ENCODE measurements around the gene PRC1.

PRC1 gene

DNA sequence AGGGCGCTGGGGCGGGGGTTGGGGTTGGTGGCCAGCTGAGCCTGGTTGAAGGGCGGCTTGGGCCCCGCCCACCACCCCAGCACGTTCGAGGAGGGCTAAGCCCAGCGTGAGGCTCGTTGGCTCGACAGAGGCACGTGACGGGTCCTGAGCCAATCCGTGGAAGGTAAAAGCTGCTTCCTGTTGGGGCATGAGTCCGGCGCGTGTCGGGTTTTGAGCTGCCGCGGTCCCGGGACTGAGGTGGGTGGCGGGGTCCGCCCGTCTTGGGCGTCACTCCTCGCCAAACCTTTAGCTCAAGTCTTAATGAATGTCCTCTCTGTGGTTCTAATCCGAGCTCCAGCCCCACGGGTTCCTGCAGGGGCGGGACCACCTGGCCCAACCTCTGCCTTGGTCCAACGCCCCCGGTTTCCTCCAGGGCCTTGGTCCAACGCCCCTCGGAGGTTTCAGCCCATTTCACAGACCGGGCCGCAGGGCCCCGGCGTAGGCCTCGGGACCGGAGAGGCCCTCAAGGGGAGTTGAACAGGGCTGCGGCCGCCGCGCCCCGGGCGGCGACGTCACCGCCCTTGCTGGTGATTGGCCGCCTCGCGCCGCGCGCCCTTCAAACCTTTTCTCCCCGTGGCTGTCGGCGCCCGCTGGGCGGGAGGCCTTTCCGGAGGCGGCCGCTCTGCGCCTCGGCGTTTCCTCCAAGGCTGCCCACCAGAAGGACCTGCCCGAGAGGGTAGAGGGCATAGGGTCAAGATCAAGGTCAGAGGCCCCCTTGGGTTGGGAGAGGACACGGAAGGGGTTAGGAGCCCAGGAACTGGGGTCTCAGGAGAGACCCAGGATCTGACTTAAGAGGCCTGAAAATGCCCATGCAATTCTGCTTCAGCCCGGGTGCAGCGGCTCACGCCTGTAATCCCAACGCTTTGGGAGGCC, 39.4 kb downstream of the PRC1 start, which contains the start of gene RCCD1:
TSS of gene RCCD1 (plus strand) at position 173 of the 912 bp plus-strand sequence. CDS start 1,851 bp downstream, outside the sequence.
- ATAC-seq = peak; percentile 98

DNA sequence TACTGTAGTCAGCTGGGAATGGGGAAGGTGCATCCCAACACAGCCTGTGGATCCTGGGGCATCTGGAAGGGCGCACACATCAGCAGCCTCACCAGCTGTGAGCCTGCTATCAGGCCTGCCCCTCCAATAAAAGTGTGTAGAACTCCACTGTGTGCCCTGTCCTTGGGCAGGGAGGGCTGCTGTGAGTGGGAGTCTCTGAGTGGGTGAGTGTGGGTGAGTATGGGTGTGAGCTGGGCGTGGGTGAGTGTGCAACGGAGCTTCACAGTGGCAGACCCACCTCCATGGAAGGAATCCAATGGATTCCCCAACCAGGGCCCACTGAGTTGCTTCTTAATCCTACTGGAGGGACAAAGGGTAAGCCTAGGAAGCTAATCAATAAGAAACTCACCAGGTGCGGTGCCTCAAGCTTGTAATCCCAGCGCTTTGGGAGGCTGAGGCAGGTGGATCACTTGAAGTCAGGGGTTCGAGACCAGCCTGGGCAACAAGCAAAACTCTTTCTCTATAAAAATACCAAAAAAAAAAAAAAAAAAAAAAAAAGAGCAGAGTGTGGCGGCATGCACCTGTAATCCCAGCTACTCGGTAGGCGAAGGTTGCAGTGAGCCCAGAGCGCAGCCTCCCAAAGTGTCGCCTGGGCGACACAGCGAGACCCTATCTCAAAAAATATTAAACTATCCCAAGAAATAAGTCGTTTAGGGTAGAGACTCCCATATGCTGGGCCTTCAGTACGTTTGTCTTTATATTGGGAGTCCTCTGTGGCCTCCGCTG, 40.2 kb downstream of the PRC1 start:
- ATAC-seq = no peak

DNA sequence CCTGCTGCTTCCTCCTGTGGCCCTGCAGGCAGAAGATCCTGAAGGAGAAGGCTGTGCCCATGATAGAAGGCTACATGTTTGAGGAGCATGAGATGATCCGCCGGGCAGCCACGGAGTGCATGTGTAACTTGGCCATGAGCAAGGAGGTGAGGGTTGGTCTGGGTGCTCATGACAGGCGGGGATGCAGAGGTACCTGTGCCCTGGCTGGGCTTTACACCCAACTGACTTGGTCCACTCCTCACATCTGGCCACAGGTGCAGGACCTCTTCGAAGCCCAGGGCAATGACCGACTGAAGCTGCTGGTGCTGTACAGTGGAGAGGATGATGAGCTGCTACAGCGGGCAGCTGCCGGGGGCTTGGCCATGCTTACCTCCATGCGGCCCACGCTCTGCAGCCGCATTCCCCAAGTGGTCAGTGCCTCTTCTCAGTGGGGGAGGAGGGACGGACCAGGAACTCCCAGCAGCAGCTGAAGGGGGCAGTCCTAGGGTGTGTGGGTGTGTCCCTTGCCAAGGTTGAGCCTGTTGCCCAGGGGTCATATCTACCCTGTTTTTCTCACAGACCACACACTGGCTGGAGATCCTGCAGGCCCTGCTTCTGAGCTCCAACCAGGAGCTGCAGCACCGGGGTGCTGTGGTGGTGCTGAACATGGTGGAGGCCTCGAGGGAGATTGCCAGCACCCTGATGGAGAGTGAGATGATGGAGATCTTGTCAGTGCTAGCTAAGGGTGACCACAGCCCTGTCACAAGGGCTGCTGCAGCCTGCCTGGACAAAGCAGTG, 41.2 kb downstream of the PRC1 start:
- ATAC-seq = no peak

DNA sequence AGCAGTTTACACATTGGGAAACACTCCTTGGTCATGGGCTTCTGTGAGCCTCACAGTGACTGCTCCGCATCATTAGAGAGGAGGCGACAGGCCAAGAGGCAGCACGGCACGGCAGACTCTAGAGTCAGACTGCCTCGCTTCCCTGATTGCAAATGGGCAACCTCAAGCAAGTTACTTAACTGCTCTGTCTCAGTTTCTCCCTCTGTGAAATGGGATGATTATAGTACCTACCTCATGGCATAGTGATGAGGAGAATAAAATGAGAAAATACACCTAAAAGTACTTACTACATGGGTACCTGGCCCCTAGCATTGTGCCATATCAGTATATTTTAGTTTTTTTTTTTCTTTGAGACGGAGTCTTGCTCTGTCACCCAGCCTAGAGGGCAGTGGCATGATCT, 43.7 kb downstream of the PRC1 start:
- no peak for ATAC-seq

DNA sequence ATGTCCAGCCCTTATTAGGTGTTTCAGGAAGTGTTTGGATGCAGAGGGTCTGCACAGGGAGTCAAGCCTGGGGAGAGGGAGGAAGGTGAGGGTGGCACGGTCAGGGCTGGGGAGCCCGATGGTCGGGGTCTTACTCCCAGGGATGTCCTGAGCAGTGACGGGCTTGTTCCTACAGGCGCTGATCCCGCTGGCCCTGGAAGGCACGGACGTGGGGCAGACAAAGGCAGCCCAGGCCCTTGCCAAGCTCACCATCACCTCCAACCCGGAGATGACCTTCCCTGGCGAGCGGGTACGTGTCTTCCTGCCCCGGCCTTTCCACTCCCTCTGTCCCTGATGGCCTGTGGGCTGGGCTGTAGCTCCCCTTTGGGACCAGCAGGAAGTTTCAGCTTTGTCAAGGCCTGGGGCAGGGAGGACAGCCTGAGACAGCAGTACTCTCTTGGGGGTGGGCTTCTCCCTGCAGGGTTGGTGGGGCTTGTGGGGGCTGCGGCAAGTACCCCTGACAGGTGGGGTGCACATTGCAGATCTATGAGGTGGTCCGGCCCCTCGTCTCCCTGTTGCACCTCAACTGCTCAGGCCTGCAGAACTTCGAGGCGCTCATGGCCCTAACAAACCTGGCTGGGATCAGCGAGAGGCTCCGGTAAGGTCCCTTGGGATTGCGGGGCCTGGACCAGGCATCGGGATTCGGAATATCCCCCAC, 44.2 kb downstream of the PRC1 start:
- no peak for ATAC-seq

DNA sequence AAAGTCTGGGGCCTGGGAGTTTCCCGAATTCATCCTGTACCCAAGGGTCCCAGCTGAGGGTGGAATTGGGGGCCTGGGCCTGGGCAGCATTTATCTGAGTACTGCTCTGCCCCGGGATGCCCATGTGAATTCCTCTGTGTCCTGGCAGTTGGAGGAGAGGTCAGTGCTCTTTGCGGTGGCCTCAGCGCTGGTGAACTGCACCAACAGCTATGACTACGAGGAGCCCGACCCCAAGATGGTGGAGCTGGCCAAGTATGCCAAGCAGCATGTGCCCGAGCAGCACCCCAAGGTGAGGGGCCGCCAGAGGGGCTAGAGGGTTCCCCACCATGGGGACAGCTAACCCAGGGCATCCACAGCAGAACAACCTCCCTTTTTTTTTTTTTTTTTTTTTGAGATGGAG, 45.8 kb downstream of the PRC1 start:
- ATAC-seq = no peak

DNA sequence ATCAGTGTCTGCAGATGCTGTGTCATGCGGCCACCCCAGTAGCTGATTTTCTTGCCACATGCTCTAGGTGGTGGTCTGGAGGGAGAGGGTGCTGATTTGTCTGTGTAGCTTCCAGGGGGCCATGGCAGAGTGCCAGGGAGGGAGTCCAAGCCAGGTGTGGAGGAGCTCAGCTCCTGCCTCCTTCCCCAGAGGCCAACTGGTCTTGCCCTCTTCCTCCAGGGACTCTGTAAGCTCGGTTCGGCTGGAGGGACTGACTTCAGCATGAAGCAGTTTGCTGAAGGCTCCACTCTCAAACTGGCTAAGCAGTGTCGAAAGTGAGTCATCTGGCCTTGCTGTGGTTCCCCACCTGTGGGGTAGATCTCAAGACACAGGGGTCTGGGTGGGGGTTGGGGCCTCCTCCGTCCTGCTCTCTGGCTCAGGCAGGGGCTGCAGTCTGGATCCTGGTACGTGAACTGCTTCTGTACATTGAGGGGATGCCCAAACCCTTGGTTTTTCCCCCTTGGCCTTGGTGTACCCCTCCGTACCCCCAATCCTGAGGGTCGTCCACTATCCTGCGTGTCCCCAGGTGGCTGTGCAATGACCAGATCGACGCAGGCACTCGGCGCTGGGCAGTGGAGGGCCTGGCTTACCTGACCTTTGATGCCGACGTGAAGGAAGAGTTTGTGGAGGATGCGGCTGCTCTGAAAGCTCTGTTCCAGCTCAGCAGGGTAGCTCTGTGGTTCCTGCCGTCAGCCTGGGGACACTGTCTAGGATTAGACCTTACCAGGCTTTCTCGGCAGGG, 46.6 kb downstream of the PRC1 start:
- ATAC-seq = no peak

DNA sequence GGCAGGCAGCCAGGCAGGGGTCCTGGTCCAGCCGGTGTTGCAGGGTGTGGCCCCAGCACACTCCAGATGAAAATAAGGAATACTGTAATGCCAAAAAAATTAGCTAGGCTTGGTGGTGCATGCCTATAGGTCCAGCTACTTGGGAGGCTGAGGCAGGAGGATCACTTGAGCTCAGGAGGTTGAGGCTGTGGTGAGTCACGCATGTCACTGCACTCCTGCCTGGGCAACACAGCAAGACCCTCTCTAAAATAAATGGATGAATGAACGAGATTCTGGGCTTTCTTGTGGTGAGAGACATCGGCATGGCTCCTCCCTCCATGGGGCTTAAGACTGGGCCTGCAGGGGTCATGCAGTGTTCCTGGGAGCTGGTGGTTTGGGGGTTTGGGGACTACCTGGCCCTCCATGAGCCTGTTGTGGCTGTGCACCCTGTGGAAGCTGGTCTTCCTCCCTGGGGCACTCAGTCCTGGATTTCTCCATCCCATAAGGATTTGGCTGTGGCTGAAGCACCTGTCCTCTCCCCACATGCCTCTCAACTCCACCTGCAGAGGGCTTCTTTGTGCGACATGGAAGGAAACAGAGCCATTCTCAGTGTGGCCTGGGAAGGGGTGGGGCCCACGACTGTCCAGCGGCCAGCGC, 47.3 kb downstream of the PRC1 start:
- ATAC-seq = no peak

DNA sequence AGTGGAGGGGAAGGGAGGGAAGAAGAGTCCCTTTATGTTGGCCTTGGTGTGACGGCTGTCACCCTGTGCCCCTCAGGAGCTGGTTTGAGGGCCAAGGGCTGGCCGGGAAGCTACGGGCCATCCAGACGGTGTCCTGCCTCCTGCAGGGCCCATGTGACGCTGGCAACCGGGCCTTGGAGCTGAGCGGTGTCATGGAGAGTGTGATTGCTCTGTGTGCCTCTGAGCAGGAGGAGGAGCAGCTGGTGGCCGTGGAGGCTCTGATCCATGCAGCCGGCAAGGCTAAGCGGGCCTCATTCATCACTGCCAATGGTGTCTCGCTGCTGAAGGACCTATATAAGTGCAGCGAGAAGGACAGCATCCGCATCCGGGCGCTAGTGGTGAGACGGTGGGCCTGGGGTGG, 47.8 kb downstream of the PRC1 start:
- no peak for ATAC-seq

DNA sequence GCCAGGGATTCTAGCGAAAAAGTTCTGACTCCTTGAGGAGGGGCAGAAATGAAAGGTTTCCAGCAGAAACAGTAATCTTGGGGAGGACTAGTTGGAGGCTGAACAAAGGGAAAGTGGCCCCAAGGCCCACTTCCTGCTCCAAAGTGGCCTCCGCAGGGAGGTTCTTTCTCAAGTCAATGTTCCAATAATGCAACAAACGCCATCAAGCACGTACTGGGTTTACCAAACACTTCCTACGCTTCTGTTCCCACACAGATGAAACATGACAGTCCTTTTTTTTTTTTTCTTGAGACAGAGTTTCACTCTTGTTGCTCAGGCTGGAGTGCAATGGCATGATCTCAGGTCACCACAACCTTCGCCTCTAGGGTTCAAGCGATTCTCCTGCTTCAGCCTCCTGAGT, 49.2 kb downstream of the PRC1 start:
- ATAC-seq = no peak

DNA sequence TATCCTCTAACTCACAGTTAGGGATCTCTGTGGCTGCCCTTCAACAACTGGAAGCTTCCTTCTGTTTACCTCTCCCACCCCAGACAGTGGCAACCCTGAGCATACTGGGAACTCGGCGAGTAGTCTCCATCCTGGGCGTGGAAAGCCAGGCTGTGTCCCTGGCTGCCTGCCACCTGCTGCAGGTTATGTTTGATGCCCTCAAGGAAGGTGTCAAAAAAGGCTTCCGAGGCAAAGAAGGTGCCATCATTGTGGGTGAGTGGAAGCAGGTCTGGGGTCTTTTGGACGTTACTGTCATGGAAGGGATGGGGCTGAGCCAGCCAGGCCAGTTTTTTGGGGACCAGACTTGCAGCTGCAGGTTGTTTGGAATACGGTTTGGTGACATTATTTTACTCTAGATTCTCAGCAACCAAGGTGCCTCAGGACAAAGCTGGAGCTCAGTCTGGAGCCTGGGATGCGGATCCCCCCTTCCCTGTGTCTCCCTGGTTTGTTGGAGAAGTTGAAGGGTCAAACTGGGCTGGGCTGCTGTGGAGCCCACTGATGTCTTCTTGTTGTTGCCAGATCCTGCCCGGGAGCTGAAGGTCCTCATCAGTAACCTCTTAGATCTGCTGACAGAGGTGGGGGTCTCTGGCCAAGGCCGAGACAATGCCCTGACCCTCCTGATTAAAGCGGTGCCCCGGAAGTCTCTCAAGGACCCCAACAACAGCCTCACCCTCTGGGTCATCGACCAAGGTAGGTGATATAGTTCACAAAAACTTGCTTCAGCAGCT, 51.8 kb downstream of the PRC1 start:
- ATAC-seq = no peak

DNA sequence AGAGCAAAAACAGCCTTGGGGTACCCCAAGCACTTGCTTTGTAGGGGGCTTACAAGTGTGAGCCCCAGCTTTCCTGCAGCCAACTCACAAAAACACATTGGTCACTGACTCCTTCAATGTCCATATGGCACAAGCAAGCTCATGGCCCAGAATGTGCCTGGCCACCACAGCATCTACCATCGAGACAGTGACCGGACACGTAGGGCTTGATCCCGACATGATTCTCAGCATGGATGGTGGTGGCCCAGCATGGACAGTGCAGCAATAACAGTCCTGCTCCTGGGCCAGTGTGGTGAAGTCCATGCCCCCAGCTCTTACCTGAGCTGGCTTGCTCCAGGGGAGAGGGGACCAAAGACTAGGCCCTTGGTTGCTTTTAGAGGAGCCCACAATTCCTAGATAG, 53.3 kb downstream of the PRC1 start:
- ATAC-seq = no peak

DNA sequence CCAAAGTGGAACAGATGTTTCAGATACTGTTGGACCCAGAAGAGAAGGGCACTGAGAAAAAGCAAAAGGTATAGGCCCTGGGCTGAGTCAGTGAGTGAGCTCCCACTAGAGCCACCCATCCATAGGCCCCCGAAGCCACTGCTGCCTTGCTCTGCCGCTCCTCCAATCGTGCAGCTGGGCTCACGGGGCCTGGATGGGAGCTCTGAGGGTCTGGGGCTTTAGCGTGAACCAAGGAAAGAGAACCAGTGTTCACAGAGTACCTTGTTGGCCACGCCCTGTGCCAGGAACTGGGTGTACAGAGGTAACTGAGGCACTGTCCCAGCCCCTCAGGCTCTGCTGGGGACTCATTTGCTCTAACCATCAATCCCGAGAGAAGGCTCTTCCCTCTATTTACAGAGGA, 54.6 kb downstream of the PRC1 start:
- ATAC-seq = no peak

DNA sequence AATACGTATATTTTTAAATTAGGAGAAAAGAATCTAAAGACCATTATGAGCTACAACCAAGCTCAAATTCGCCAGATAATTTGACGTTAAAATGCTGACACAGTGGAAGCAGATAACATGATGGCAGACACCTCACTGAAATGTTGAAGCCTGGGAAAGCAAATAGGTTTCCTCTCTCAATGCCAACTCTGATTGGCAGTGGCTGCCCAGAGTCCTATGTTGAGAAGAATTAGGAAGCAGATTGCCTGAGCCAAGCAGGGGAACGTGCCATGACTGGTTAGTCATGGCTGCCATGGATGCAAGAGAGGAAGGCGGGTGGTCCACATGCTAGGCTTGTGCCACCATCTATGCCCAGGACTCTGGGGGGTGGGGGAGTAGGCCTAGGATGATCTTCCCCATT, 56.1 kb downstream of the PRC1 start:
- ATAC-seq = no peak

DNA sequence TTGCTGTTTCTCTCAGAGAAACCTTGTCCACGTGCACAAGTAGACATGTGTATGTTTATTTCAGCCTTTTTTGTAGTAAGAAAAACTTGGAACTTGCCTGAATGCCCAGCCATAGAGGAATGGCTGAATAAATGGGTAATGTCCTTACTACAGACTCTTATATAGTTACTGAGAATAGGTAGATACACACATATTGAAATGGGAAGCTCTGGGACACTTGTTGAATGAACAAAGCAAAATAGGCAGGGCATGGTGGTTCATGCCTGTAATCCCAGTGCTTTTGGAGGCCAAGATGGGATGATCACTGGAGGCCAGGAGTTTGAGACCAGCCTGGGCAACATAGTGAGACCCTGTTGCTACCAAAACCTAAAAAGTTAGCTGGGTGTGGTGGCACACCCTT, 57.5 kb downstream of the PRC1 start:
- ATAC-seq = no peak

DNA sequence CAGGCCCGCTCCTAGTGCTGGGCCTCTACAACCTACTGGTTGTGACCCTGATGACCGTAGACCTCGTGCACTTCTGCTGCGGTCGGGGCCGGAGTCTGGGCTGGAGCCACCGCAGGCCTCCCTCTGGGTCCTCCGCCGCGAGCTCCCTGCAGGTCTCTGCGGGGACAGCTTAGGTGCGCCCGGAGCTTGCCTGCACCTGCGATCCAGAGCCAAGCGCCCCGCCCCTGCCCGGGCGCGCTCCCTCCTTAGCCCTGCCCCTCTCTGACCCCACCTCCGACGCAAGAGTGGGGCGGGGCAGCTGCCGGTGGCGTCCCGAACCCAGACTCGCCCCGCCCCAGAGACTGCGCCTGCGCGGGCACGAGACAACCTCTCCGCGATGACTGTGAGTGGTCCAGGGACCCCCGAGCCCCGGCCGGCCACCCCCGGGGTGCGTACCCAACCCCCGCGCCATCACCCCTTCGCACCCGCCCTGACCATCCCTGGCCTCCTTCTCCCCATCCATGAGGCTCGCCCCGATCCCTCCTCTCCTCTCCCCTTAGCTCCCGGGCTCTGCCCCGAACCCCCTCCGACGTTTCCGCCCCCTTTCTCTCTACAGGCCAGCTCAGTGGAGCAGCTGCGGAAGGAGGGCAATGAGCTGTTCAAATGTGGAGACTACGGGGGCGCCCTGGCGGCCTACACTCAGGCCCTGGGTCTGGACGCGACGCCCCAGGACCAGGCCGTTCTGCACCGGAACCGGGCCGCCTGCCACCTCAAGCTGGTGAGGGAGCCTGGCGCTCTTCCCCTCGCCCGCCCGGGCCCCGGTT, 59.2 kb downstream of the PRC1 start, which contains the start of gene UNC45A:
TSS of gene UNC45A (plus strand) at position 337 of the 803 bp plus-strand sequence. CDS start at position 377, 40 bp downstream.
- peak; percentile 70 to 78 for ATAC-seq

DNA sequence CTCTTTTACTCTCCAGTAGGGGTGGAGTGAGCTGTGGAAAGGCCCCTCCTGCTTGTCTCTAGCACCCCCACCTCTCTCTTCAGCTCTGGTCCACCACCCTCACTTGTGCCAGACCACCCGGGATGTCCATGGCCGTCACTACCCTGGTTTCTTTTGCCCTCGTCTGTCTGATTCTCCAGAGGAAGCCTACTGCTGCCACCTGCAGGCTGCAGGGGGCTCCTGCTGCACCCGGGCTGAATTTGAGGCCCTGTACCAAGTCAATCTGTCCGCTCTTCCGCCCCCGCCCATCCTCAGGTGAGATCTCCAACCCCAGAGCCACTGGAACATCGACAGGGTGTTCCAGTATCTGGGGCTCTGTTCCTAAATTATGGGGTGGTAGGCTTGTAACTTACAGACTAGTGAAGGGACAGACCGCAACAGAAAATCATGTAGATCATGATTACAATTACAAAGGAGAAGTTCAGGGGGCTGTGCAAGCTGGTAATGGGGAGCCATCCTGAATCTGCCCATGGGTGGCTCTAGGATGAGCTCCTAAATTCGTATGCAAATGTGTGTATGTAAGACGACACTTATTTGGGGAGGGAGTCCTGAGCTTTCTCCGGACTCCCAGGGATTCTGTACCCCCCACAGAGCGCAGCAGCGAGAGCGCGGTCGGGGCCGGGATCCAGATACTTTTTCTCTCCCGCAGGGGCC, 59.9 kb downstream of the PRC1 start:
- peak; percentile 34 to 43 for ATAC-seq

DNA sequence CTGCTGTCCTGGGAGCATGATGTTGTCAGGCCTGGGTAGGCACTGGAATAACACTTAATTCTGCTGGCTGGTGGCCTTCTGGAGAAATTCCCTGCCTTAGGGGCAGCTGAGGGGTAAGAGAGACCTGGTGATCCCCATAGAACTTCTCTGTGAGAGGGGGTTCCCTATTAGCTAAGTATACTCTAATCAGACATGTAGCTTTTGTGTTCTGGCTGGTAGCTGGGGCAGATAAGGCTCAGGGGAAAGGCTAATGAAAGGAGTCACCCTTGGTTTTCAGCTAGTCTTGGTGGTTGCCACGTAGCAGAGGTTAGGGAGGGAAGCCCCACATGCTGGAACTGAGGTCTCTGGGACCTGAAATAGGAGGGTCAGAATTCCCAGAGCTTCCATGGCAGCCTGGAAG, 61.0 kb downstream of the PRC1 start:
- ATAC-seq = no peak

DNA sequence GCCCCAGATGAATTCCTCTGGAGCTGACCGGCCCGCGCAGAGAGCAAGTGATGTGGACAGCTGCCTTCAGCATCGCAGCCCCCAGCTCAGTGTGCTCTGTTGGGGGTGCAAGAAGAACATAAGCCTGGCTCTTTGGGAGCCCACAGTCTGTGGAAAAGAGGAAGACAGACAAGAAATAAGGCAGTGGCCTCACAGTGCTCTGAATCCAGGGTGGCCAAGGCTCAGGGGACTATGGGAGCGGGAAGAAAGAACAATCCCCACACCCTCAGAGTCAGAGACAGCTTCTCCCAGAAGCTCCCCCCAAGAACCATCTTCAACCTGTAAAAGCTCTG, 61.7 kb downstream of the PRC1 start:
- ATAC-seq = no peak

Measured in activated CD4-positive, CD25-positive, alpha-beta regulatory T cell treated with anti-CD3 and anti-CD28 coated beads, Interleukin-2, amount 50 U/mL, for 24 hours (primary cell).